Retinal pigment epithelial cell (primary cell): ENCODE measurements around the gene ING4.

Experiments used
- DNase-seq: peaks from one replicate; pipeline ENCODE4 v3.0.0-alpha.2; 2010; ENCODE audit warnings: low read depth
- H3K4me3 ChIP-seq: 2 replicates; pipeline ENCODE4 v1.5.1; 2011; ENCODE audit warnings: mild to moderate bottlenecking, low read length, control low read depth, moderate library complexity
- TF ChIP-seq, protein P1 (sequence below): conservative IDR thresholded peaks from 2 replicates; pipeline ENCODE4 v1.5.1; 2011; ENCODE audit warnings: low read depth, low read length, control low read depth, inconsistent platforms

Gene ING4

DNA sequence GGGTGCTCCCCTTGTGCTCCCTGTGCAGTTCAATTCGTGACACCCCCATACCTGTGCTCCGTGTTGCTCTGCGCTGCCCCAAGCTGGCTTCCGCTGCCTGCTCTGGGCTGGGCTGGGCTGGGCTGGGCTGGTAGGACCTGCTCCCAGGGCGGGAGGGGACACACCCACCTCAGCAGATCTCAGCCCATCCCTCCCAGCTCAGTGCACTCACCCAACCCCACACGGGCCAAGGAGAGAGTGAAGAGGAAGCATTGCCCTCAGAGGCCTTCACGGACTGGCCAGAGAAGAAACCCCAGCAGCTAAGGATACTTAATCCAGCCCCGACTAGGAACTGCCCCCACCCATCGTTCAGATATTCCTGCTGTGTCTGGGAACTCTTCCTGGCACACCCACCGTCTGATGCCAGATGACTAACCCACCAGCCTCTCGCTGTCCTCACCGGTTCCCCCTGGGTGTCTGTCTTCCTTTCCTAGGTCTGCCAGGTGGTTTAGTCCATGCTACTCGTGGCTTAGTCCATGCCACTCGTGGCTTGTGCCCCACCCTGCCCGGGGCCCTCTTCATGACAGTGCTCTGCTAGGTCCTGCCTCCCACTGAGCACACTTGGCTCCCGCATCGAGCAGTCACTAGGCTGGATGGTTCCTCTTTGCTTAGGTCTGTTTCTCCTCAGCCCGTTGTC is 26.9 kb downstream of the ING4 start, which contains the start of gene LPAR5:
Gene LPAR5 (minus strand): TSS at position 104 of the 676 bp plus-strand sequence. CDS start 14,711 bp downstream, outside the sequence.
- no peak for DNase-seq
- H3K4me3 ChIP-seq, result no peak within 1 kb of the TSS
- TF ChIP-seq, protein P1, sequence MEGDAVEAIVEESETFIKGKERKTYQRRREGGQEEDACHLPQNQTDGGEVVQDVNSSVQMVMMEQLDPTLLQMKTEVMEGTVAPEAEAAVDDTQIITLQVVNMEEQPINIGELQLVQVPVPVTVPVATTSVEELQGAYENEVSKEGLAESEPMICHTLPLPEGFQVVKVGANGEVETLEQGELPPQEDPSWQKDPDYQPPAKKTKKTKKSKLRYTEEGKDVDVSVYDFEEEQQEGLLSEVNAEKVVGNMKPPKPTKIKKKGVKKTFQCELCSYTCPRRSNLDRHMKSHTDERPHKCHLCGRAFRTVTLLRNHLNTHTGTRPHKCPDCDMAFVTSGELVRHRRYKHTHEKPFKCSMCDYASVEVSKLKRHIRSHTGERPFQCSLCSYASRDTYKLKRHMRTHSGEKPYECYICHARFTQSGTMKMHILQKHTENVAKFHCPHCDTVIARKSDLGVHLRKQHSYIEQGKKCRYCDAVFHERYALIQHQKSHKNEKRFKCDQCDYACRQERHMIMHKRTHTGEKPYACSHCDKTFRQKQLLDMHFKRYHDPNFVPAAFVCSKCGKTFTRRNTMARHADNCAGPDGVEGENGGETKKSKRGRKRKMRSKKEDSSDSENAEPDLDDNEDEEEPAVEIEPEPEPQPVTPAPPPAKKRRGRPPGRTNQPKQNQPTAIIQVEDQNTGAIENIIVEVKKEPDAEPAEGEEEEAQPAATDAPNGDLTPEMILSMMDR, result no peak

DNA sequence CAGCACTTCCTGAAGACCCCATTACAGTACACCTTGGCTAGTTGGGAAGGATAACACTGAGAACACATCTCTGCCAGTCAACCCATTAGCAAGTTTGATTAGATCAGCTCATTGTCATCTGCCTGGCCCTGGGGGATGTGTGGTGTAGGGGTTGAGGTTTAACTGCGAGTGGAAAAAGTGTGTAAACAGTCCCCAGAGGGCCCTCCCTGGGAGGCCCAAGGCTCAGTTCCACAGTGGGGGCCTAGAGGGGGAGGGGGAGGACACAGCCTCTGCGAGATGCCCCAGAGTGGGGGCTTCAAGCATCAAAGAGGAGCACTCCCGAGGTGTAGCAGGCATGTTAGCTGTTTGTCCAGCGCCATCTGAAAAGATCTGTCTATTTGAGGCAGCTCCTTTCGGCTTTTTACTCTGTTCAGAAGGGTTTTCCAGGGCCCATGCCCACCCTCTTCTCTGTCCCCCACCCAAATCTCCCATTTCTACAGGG is 27.5 kb downstream of the ING4 start:
- no peak for DNase-seq
- H3K4me3 ChIP-seq, result no peak overlapping the region
- TF ChIP-seq, protein P1, result no peak

GRCh38 chr12:6632026-6632983 is 30.6 kb downstream of the ING4 start:
- TF ChIP-seq, protein P1, result no peak
- no peak overlapping the region for H3K4me3 ChIP-seq
- DNase-seq, result no peak

DNA sequence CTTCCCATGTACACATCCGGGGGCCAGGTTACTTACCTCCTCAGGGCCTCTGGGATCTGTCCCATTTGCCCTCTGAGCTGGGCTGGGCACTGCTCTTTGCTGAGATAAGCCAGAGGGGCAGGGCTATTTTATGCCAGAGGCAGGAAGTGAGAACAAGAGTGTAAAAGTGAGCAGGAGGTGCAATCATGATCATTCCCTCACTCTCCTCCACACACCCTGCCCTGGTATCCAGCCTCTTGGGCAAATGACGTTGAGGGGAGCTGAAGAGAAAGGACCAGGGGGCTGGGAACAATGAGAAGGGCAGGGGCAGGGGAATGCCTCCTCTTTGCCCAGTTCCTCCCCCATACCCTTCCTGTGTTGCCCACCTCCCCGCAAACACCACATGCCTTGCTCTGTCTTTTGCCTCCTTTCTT is 31.4 kb downstream of the ING4 start:
- no peak overlapping the region for H3K4me3 ChIP-seq
- TF ChIP-seq, protein P1, result no peak
- DNase-seq, result no peak

DNA sequence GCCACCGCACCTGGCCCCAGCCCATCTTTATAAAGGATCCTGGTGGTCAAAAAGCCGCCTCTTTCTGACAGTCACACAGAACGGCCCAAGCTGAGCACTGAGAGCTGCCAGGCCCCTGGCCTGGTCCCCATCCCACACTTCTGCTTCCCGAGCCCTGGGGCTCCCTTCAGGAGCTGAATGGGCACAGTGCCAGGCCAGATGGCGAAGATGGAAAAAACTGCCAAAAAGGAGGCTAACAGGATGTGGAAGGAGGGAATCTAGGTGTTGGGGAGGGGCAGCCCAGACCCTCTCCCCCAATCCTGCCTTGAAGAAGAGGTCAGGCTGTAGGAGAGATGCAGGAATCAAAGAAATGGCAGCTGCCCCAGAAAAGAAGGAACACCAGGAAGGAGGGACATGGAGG is 32.2 kb downstream of the ING4 start:
- no peak overlapping the region for H3K4me3 ChIP-seq
- no peak for DNase-seq
- TF ChIP-seq, protein P1, result no peak

DNA sequence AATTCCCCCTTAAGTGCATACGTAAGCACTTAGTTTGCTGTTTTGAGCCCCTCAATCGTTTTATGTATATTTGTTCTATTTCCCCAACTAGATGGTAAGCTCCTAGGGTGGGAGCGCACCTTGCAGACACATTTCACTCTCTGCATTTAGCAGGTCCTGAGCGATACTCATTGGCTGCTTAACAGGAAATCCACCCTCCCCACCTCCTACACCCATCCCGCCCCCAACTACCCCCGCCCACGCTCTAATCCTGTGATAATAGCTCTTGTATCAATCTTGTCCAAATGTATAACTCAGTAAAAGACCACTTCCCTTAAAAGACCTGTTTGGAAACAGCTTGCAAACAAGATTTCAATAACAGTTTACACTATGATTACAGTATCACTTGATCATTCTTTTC is 35.3 kb downstream of the ING4 start:
- no peak for DNase-seq
- TF ChIP-seq, protein P1, result no peak
- no peak overlapping the region for H3K4me3 ChIP-seq
